Stimulated activated CD4-positive, alpha-beta T cell treated with anti-CD3 and anti-CD28 coated beads, Interleukin-4, amount 100 ng/mL, for 24 hours (primary cell): ENCODE data around the gene NRCAM.

Experiments used
- DNase-seq: peaks from one replicate; pipeline ENCODE4 v3.0.0-alpha.2; 2020

Gene NRCAM

DNA sequence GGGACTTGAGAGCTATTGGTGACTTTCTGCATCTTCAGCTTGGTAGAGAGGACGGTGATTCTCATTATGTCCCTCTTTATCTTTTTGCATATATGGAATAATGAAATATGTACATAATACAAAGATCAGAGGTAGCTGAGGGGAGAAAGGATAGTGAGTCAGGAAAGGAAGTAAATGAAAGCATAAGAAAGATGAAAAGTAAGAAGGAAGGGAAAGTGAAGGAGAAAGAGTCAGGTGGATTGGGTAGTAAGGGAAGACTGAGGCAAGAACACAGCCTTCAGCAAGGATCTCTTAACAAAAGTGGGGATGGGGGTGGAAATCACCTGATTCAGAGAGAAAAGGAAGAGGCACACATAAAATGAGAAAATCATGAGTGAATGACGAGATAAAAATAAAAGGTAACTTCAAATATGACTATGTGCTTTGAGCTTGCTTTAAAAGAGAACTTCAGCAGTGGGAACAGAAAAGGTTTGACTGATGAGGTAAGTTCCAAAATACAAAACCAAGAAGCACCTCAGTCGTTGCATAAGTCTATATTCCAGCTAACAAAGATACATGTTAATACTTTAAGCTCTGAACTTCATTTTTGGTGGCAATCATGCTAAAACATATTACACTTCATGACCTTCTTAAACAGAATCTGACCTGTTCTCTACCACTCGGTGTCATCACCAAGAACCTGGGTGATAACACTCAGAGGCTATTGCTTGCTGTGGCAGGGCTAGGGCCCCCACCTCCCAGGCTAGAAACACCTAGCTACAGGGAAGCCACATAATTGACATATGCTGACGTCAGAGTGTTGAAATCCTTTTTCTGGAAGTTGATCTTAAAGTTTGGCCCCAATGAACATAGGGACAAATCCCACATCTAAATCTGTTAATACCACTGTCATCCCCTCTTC lies 32.9 kb downstream of the NRCAM start:
- no peak for DNase-seq

DNA sequence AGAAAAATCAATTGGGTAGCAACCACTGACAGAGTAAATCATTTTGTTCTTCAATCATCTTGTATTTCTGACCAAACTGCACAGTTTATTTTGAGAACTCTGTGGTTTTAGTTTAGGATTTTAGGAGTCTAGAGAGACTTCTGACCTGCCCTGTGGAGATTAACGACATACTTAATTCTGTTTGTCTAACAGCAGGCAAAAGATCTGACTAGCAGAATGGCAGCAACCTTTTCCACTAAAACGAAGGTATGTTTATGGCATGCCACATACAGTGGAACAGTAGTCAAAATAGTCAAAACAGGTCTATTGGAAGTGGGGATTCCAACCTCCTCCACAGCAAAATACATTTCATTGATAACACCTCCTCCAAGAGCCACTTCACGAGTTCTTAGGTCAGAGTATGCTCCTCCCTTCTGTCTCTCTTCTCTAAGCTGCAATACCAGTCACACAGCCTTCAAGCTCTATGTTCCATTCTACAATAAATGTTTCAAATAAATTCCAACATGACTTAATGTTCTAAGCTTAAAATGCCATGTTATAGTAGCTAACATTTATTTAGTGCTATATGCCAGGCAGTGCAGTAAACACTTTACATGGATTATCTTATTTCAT lies 34.4 kb downstream of the NRCAM start:
- no peak for DNase-seq

- DNase-seq = no peak
Observed at GRCh38 chr7:108419961-108420908, 36.0 kb downstream of the NRCAM start.

DNA sequence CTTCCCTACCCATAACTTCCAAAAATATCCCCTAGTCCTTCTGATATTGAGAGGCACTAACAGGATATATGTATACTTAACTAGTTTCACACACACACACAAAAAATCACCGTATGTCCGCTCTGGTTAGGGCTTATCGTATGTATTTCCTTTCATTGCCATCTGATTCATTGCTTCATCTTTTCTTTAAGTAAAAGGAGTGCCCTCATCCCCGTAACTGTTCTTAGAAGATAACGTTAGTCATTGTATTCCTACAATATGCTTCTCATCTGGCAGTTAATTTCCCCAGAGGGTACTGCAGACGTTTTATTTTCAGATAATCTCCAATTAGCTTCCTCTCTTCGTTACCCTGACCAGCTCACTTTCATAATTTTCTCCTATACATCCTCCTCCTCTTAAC lies 37.3 kb downstream of the NRCAM start:
- no peak for DNase-seq

DNA sequence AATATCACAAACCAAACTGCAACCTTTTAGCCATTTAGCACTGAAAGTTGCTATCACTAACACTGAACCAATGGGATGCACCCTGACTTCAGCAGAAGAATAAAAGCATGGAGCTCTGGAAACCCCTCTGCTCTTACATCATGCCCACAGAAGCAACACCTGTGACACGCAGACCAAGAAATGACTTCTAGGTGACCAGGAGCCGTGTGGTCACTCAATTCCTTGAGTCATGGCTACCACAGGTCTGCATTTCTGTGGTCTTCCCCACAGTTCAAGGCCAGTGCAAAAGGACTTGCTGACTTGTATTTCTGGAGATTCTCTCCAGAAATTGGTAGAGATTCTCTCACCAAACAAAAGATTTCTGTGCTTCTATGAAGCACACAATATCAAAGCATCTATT lies 38.3 kb downstream of the NRCAM start:
- DNase-seq = no peak

GRCh38 chr7:108417144-108417543 lies 39.1 kb downstream of the NRCAM start:
- no peak for DNase-seq

DNA sequence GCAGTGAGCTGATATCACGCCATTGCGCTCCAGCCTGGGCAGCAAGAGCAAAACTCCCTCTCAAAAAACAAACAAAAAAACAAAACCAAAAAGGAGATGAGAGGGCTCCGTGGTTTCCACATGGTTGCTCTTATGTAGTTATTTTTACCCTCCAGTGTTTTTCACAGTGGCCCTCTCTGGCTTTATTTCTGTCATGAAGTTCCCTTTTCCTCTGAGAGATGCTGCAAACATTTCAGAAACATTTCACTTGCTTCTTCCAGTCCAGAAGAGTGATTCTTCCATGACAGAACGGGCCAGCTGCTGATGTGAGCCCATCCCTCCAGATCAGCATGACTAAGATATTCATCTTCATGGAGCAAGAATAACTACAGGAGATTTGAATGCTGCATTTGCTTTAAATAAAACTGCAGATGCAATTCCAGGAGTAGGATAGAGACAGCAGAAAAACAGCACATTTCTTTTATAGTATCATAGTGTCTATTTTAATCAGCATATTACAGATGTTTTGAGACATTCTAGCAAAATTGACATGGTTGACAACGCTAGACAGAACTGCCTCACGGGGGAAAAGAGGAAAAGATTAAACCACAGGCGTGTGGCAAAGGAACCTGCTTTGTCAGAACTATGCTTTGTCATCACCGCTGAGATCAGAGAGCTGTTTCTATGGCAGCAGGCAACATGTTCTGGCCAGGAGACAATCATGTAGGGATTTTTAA lies 40.3 kb downstream of the NRCAM start:
- DNase-seq = no peak

GRCh38 chr7:108415084-108415483 lies 41.2 kb downstream of the NRCAM start:
- no peak for DNase-seq

DNA sequence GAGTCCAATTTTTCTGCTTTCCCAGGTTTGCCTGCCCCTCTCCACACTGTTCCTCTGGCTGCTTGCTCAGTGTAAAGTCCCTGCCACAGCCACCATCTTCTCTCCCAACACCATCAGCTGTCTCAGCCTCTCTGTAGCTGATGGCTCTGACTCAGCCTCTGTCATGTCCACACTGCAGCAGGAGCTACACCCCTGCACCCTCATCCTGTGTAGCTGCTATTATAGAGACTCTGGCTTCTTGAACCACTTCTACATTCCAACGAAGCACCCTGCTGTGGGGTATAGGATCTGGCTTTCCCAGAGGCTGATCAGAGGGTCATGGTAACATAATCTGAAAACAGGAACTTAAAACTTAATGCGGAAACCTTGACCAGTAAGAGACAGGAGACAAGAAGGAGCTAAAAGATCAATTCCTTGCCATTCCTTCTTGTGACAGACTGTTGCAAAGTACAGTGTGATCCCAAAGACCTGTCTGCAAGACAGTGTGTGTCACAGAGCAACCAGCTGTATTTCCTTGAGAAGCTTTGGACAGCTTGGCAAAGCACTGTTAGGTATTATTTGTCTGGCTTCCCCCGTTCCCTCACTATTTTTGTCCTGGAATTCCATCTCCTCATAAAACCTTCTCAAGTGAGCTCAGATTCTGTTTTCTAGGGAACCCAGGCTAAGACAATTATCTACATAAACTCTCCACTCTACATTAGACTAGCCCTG lies 42.3 kb downstream of the NRCAM start:
- DNase-seq = no peak

DNA sequence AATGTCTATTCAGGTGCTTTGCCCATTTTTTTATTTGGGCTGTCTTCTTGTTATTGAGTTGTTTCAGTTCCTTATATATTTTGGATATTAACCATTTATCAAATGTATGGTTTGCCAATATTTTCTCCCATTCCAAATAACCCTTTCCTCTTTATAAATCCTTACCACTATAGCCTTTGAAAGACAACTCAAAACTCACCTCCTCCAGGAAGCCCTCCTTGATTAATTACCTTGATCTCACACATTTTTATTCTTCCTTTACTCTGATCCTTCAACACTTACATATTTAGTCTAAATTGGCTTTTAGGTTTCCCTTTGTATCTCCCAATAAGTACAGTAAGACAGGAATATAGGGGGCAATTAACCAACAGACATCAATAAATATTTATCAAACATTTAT lies 42.9 kb downstream of the NRCAM start:
- DNase-seq = no peak

DNA sequence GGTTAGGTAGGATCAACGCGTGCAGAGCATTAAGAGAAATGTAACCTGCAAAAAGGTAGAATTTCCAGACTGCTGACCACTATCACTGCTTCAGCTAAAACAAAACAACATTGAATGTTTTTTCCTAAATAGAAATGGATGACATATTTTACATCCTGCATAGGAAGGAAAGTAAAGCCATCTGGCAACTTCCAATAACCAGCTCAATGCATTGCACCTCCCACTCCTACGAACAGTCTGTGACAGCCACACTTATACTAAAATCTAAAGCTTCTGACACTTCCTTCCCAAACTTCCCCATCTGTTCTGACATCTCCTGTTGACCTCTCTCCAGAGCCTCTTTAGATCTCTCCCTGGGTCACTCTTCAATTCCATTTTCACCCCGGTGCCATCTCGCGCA lies 47.1 kb downstream of the NRCAM start:
- DNase-seq = no peak

GRCh38 chr7:108408296-108408991 lies 47.8 kb downstream of the NRCAM start:
- no peak for DNase-seq

DNA sequence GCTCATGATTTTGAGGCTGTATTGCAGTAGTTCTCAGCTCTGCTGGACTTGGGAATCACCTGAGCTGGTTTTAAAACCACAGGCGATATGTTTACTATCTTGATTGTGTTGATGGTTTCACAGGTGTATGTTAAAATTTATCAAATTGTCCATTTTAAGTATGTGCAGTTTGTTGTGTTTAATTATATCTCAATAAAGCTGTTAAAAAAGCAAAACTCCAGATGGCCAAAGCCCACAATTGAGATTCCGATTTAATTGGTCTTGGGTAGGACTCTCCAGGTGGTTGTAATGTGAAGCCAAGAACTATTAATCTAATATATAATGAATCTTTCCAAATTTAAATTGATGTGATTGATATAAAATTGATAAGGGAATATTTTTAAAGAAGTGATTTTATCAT lies 48.6 kb downstream of the NRCAM start:
- DNase-seq = no peak

DNA sequence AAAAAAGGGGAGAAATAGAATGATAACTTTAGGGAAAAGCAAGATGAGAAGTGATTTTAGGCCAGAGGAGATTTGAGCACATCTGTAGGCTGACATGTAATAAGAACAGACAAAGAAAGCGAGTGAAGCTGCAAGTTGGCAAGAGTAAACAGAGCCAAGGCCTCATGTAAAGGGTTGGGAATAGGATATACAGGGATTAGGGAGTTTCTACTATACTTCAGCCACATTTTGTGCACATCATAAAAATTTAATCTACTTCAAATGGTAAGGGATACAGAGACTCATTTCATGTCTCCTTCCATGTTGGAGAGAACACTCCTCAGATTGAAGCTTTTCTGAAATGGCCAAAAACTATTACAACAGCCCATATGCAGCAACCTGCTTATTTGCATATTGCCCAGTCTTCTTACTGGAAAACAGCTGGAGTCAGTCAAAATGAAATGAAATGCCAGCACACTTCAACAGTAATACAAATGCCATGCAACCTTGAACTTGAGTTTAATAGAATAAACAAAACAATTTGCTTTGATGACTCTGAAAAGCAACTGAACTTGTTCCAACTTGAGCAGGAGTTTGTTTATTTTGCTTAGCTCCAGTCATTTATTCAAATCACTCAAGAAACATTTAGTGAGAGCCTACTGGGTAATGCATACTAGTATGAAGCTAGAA lies 49.9 kb downstream of the NRCAM start:
- DNase-seq = no peak

- no peak for DNase-seq
Observed at GRCh38 chr7:108404509-108405420, 51.5 kb downstream of the NRCAM start.

- DNase-seq = no peak
Observed at GRCh38 chr7:108403597-108404217, 52.5 kb downstream of the NRCAM start.

GRCh38 chr7:108402865-108403264 lies 53.4 kb downstream of the NRCAM start:
- no peak for DNase-seq

DNA sequence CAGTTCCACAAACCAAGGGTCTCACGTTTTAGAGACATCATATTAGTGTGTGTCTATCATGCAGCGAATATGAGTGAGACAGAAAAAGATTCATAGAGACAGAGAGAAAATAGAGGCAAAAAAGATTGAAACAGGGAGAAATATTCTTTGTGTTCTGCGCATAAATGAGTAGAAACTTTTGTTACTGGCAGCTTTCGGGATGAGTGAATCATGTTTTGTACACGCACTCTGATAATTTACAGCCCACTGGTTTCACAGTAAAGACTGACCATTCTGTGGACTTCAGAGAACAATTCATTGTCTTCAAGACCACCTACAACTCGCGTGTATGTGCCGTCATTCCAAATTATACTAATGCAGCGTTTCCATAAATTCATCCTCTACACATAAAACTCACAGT lies 60.2 kb downstream of the NRCAM start:
- DNase-seq = no peak

- no peak for DNase-seq
Observed at GRCh38 chr7:108395426-108395825, 60.8 kb downstream of the NRCAM start.
